Liver (tissue), 9 donors: ENCODE measurements around the gene HMGA1. TPM values are rescaled to one million over a fixed set of nuclear protein-coding genes. Genes with fewer than 3 reads are reported as not detected.

ENCODE experiments used
- DNase-seq: peaks from one replicate; pipeline ENCODE4 v3.0.0-alpha.2; 2017; ENCODE audit warnings: low spot score
- H3K27ac ChIP-seq, 2 donors: one replicate each; pipeline ENCODE4 v1.7.0; 2013; ENCODE audit warnings: inconsistent platforms in 2 of 2, low read length in 2 of 2, control low read depth in 1 of 2, low read depth in 1 of 2, mild to moderate bottlenecking in 1 of 2
- H3K27me3 ChIP-seq, 4 donors: one replicate each; pipeline versions ENCODE4 v1.6.1 to v1.7.0; 2013; ENCODE audit warnings: low read length in 3 of 4, inconsistent platforms in 1 of 4, mild to moderate bottlenecking in 1 of 4, moderate library complexity in 1 of 4; ENCODE audit not compliant: control insufficient read depth in 4 of 4, insufficient read depth in 4 of 4
- H3K36me3 ChIP-seq, 4 donors: one replicate each; pipeline versions ENCODE4 v1.6.1 to v1.7.0; 2013; ENCODE audit warnings: low read length in 3 of 4, mild to moderate bottlenecking in 3 of 4, low read depth in 1 of 4, moderate library complexity in 1 of 4; ENCODE audit not compliant: control insufficient read depth in 4 of 4, insufficient read depth in 3 of 4
- H3K4me1 ChIP-seq, 4 donors: one replicate each; pipeline versions ENCODE4 v1.6.1 to v1.7.0; 2013; ENCODE audit warnings: low read length in 3 of 4, mild to moderate bottlenecking in 3 of 4, moderate library complexity in 1 of 4; ENCODE audit not compliant: control insufficient read depth in 4 of 4, insufficient read depth in 4 of 4
- H3K4me3 ChIP-seq, 3 donors: one replicate each; pipeline versions ENCODE4 v1.6.1 to v1.7.0; 2013; ENCODE audit warnings: low read length in 3 of 3, control low read depth in 1 of 3, low read depth in 1 of 3, mild to moderate bottlenecking in 1 of 3
- H3K9ac ChIP-seq, 2 donors: one replicate each; pipeline ENCODE4 v1.7.0; 2013; ENCODE audit warnings: low read length in 2 of 2, mild to moderate bottlenecking in 2 of 2, moderate library complexity in 2 of 2, control low read depth in 1 of 2, low read depth in 1 of 2
- H3K9me3 ChIP-seq, 4 donors: one replicate each; pipeline versions ENCODE4 v1.6.1 to v1.7.0; 2013; ENCODE audit warnings: low read length in 3 of 4; ENCODE audit not compliant: control insufficient read depth in 4 of 4
- ATF3 ChIP-seq: IDR thresholded peaks from 2 replicates; pipeline ENCODE4 v1.6.1; 2016; ENCODE audit warnings: antibody characterized with exemption
- CTCF ChIP-seq: fragments of 150-350 bp; IDR thresholded peaks from 2 replicates; pipeline ENCODE4 v1.5.1; 2017; ENCODE audit warnings: improper control_type of control experiment, low read depth, low read length; ENCODE audit not compliant: missing input control
- EGR1 ChIP-seq, 2 donors: IDR thresholded peaks; 2 replicates each; pipeline ENCODE4 v1.6.1; 2016 to 2018; ENCODE audit warnings: antibody characterized with exemption in 2 of 2, low read depth in 2 of 2
- FOXA1 ChIP-seq: IDR thresholded peaks from 2 replicates; pipeline ENCODE4 v1.6.1; 2016; ENCODE audit warnings: antibody characterized with exemption
- FOXA2 ChIP-seq: IDR thresholded peaks from 2 replicates; pipeline ENCODE4 v1.6.1; 2016; ENCODE audit warnings: antibody characterized with exemption
- GABPA ChIP-seq, 2 donors: IDR thresholded peaks in 1 of 2; conservative IDR thresholded peaks in 1 of 2; 2 replicates each; pipeline ENCODE4 v1.6.1; 2016; ENCODE audit warnings: antibody characterized with exemption in 2 of 2, mild to moderate bottlenecking in 1 of 2, moderate library complexity in 1 of 2
- HNF4A ChIP-seq, 2 donors: conservative IDR thresholded peaks; 2 replicates each; pipeline ENCODE4 v1.6.1; 2016; ENCODE audit warnings: antibody characterized with exemption in 2 of 2, mild to moderate bottlenecking in 2 of 2
- HNF4G ChIP-seq: IDR thresholded peaks from 2 replicates; pipeline ENCODE4 v1.6.1; 2016; ENCODE audit warnings: antibody characterized with exemption
- JUND ChIP-seq, 2 donors: IDR thresholded peaks; 2 replicates each; pipeline ENCODE4 v1.6.1; 2016; ENCODE audit warnings: antibody characterized with exemption in 2 of 2
- MAX ChIP-seq: IDR thresholded peaks from 2 replicates; pipeline ENCODE4 v1.6.1; 2016; ENCODE audit warnings: antibody characterized with exemption
- NR2F2 ChIP-seq: IDR thresholded peaks from 2 replicates; pipeline ENCODE4 v1.6.1; 2016; ENCODE audit warnings: antibody characterized with exemption
- RAD21 ChIP-seq, 2 donors: IDR thresholded peaks; 2 replicates each; pipeline ENCODE4 v1.6.1; 2016; ENCODE audit warnings: antibody characterized with exemption in 2 of 2, mild to moderate bottlenecking in 2 of 2
- REST ChIP-seq: IDR thresholded peaks from 2 replicates; pipeline ENCODE4 v1.6.1; 2016; ENCODE audit warnings: antibody characterized with exemption, mild to moderate bottlenecking
- RXRA ChIP-seq, 2 donors: IDR thresholded peaks; 2 replicates each; pipeline ENCODE4 v1.6.1; 2017 to 2018; ENCODE audit warnings: antibody characterized with exemption in 2 of 2, mild to moderate bottlenecking in 1 of 2
- SP1 ChIP-seq: IDR thresholded peaks from 2 replicates; pipeline ENCODE4 v1.6.1; 2018; ENCODE audit warnings: antibody characterized with exemption, mild to moderate bottlenecking
- TAF1 ChIP-seq: conservative IDR thresholded peaks from 2 replicates; pipeline ENCODE4 v1.6.1; 2016; ENCODE audit warnings: antibody characterized with exemption, mild to moderate bottlenecking
- YY1 ChIP-seq: IDR thresholded peaks from 2 replicates; pipeline ENCODE4 v1.6.1; 2016; ENCODE audit warnings: antibody characterized with exemption, mild to moderate bottlenecking
- ZBTB33 ChIP-seq: IDR thresholded peaks from 2 replicates; pipeline ENCODE4 v1.6.1; 2016; ENCODE audit warnings: antibody characterized with exemption
- WGBS: extraction: QIAGEN DNeasy Blood & Tissue Kit; methylation state at CpG from one replicate; pipeline ENCODE4 v1.1.7; 2013; 5-methylcytosine and 5-hydroxymethylcytosine counted together
- polyA plus RNA-seq, 2 donors: library from polyadenylated mRNA; stranded (reverse) in 1 of 2; unstranded in 1 of 2; fragments of 200-250 nt in 1 of 2; fragments of >200 nt in 1 of 2; fragmentation: Nextera tagmentation in 1 of 2; extraction: Ambion mirVana in 1 of 2; gene quantifications; one replicate each; pipeline versions ENCODE4 v1.2.1 to v1.2.3, GENCODE V29; 2013 to 2015
- total RNA-seq, 2 donors: library from RNA; depleted of rRNA; stranded (reverse); fragments of >200 nt; gene quantifications; one replicate each; pipeline ENCODE4 v1.2.3, GENCODE V29; 2014
- donor health status: healthy.
- donor health status: healthy.
- donor health status: healthy.
- donor health status: healthy.
- donor health status: healthy.

Gene HMGA1
- total and polyA plus RNA-seq, 4 donors, result 4.2 to 118 (median 8.5) TPM

GRCh38 chr6:34285448-34286164 lies 48.9 kb downstream of the HMGA1 start:
- no peaks in the 10 kb centered on the region for H3K4me1 ChIP-seq
- H3K9me3 ChIP-seq, result no peaks in the 10 kb centered on the region
- no peak for TF ChIP-seq MAX
- TF ChIP-seq FOXA2, result no peak
- no peak for TF ChIP-seq ZBTB33
- TF ChIP-seq RAD21 (IDR thresholded peaks at IDR 0.05), result peak in 1 of 2 donors; percentile 3
- no peak for TF ChIP-seq NR2F2
- no peak for TF ChIP-seq EGR1 (IDR thresholded peaks at IDR 0.05; ENCODE audit: low read depth in 2 of 2)
- TF ChIP-seq HNF4G, result no peak
- TF ChIP-seq SP1, result no peak
- no peak overlapping the region for H3K4me3 ChIP-seq
- H3K36me3 ChIP-seq, result peaks cover 0 to 8% (median 3%) of the 10 kb centered on the region in 4 donors
- no peaks in the 10 kb centered on the region for H3K27me3 ChIP-seq
- DNase-seq, result no peak
- no peak overlapping the region for H3K9ac ChIP-seq
- no peak overlapping the region for H3K27ac ChIP-seq
- WGBS, result 77% methylated on average over 4 of the region's 4 CpGs

- WGBS, result 72% methylated on average over 5 of the region's 5 CpGs
- no peak overlapping the region for H3K9ac ChIP-seq
- peaks cover 3 to 11% (median 9%) of the 10 kb centered on the region in 4 donors for H3K36me3 ChIP-seq
- no peak for TF ChIP-seq HNF4A (conservative IDR thresholded peaks at IDR 0.05)
- TF ChIP-seq YY1, result no peak
- TF ChIP-seq FOXA2, result no peak
- no peak for TF ChIP-seq ZBTB33
- no peak for TF ChIP-seq MAX
- no peak for TF ChIP-seq CTCF
- no peak for TF ChIP-seq NR2F2
- TF ChIP-seq HNF4G, result no peak
- TF ChIP-seq FOXA1, result no peak
- no peak for TF ChIP-seq RXRA (IDR thresholded peaks at IDR 0.05)
- TF ChIP-seq RAD21 (IDR thresholded peaks at IDR 0.05), result no peak
- no peak for TF ChIP-seq GABPA (IDR thresholded peaks at IDR 0.05 in 1 of 2, conservative IDR thresholded peaks at IDR 0.05 in 1 of 2)
- no peak for TF ChIP-seq REST
- no peak for TF ChIP-seq JUND (IDR thresholded peaks at IDR 0.05)
- TF ChIP-seq EGR1 (IDR thresholded peaks at IDR 0.05; ENCODE audit: low read depth in 2 of 2), result no peak
- TF ChIP-seq SP1, result no peak
- no peak for TF ChIP-seq TAF1
- TF ChIP-seq ATF3, result no peak
- no peaks in the 10 kb centered on the region for H3K27me3 ChIP-seq
- DNase-seq, result no peak
- H3K27ac ChIP-seq, result no peak overlapping the region
- no peaks in the 10 kb centered on the region for H3K9me3 ChIP-seq
- no peaks in the 10 kb centered on the region for H3K4me1 ChIP-seq
- H3K4me3 ChIP-seq, result no peak overlapping the region
Observed at GRCh38 chr6:34288581-34288980, 51.9 kb downstream of the HMGA1 start.
